Uterus (tissue), 4 donors: ENCODE results near the gene ZBTB2. TPM values are rescaled to one million over a fixed set of nuclear protein-coding genes. Genes with fewer than 3 reads are reported as not detected.

ENCODE experiments used
- DNase-seq, 2 donors: peaks; one replicate each; pipeline ENCODE4 v3.0.0-alpha.2; 2019 to 2020
- H3K27ac ChIP-seq, 2 donors: fragments of 200-600 bp; sonication (generic); 1 replicate in 1 of 2; 2 replicates in 1 of 2; pipeline ENCODE4 v1.5.1; 2016 to 2018
- H3K27me3 ChIP-seq, 2 donors: fragments of 200-600 bp; sonication (generic); one replicate each; pipeline ENCODE4 v1.5.1; 2018 to 2019; ENCODE audit warnings: control low read depth in 1 of 2
- H3K36me3 ChIP-seq, 2 donors: fragments of 200-600 bp; sonication (generic); one replicate each; pipeline ENCODE4 v1.5.1; 2019; ENCODE audit warnings: control low read depth in 1 of 2
- H3K4me1 ChIP-seq, 2 donors: fragments of 200-600 bp; sonication (generic); one replicate each; pipeline ENCODE4 v1.5.1; 2018 to 2019; ENCODE audit warnings: control low read depth in 1 of 2
- H3K4me3 ChIP-seq, 2 donors: fragments of 200-600 bp; sonication (generic); 1 replicate in 1 of 2; 2 replicates in 1 of 2; pipeline ENCODE4 v1.5.1; 2018 to 2019; ENCODE audit warnings: mild to moderate bottlenecking in 1 of 2
- H3K9me3 ChIP-seq, 2 donors: fragments of 200-600 bp; sonication (generic); one replicate each; pipeline ENCODE4 v1.5.1; 2019; ENCODE audit warnings: control low read depth in 1 of 2
- POLR2A ChIP-seq, 2 donors: fragments of 450-650 bp; IDR thresholded peaks; one replicate each; pipeline ENCODE4 v1.6.1; 2016; ENCODE audit warnings: antibody characterized with exemption in 2 of 2, mild to moderate bottlenecking in 1 of 2, moderate library complexity in 1 of 2
- intact Hi-C: fragments of 100-400 bp; cut with DNase I; formaldehyde crosslinking; loops from one replicate; pipeline ENCODE4 v1.15.1; 2023; ENCODE audit warnings: low total_unique reads
- total RNA-seq, 4 donors: library from RNA; depleted of rRNA in 3 of 4; stranded (reverse); fragments of >200 nt in 3 of 4; gene quantifications; one replicate each; pipeline versions ENCODE4 v1.1.0 to v1.2.4, GENCODE V29; 2014 to 2023
- TF ChIP-seq, protein P1 (sequence below), 4 experiments: fragments of 200-600 bp in 2 of 4; fragments of 450-650 bp in 2 of 4; sonication (generic) in 2 of 4; IDR thresholded peaks; one replicate each; pipeline ENCODE4 v1.5.1; 2016 to 2019; ENCODE audit warnings: antibody characterized with exemption in 4 of 4, mild to moderate bottlenecking in 2 of 4, moderate library complexity in 1 of 4
- donor health status: DM: yes; HTN: yes; CAD: no.

The ZBTB2 gene
- total RNA-seq, 4 donors from 2014 or later, result 3.6 to 17.5 (median 6.8) TPM

DNA sequence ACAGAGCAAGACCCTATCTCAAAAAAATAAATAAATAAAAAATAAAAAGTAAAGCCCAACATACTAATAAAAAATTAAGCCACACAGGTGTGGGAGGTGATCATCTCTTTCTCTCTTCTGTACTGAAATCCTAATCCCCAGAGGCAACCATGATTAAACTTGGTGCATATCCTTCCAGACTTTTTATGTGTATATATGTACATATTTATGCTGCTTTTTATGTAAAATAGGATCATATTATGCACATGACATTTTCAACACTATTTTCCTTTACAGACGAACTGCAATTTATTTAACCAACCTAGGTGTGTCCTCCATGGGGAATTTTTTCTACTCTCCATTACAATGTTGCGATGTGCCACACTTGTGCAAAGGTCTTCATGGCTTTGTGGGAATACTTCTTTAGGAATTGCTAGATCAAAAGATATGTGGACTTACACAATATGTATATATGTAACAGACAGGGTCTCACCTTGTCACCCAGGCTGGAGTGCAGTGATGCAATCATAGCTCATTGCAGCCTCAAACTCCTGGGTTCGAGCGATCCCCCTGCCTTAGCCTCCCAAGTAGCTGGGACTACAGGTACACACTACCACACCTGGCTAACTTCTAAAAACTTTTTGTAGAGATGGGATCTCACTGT, 36.9 kb upstream of the ZBTB2 start:
- intact Hi-C loops, result no loop called here
- H3K27me3 ChIP-seq, result no peaks in the 10 kb centered on the region
- no peak for DNase-seq
- H3K9me3 ChIP-seq, result no peaks in the 10 kb centered on the region
- H3K4me3 ChIP-seq, result no peak overlapping the region
- no peaks in the 10 kb centered on the region for H3K4me1 ChIP-seq
- H3K27ac ChIP-seq, result no peak overlapping the region
- no peaks in the 10 kb centered on the region for H3K36me3 ChIP-seq
- TF ChIP-seq, protein P1, sequence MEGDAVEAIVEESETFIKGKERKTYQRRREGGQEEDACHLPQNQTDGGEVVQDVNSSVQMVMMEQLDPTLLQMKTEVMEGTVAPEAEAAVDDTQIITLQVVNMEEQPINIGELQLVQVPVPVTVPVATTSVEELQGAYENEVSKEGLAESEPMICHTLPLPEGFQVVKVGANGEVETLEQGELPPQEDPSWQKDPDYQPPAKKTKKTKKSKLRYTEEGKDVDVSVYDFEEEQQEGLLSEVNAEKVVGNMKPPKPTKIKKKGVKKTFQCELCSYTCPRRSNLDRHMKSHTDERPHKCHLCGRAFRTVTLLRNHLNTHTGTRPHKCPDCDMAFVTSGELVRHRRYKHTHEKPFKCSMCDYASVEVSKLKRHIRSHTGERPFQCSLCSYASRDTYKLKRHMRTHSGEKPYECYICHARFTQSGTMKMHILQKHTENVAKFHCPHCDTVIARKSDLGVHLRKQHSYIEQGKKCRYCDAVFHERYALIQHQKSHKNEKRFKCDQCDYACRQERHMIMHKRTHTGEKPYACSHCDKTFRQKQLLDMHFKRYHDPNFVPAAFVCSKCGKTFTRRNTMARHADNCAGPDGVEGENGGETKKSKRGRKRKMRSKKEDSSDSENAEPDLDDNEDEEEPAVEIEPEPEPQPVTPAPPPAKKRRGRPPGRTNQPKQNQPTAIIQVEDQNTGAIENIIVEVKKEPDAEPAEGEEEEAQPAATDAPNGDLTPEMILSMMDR (IDR thresholded peaks at IDR 0.05), result no peak
- no peak for TF ChIP-seq POLR2A (IDR thresholded peaks at IDR 0.05)

- no peaks in the 10 kb centered on the region for H3K36me3 ChIP-seq
Measured at GRCh38 chr6:151425561-151425960, 34.2 kb upstream of the ZBTB2 start.

DNA sequence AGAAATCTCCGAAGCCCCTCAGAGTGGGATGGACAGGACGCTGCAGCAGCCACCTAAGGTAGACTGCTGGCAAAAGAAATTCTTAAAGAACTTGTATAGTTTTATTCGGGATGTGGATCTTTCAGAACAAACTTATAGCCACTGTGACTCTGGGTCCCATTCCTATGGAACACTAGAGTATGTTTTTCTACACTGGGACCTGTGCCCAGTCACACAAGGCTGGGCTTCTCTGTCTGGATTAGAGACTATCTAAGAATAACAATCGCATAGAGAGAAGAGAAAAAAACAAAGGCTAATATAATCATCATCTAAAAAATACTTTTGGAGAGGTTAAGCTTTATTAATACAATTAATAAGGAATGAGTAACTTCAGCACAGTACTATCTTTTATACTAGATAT, 31.6 kb upstream of the ZBTB2 start:
- no peak overlapping the region for H3K4me3 ChIP-seq
- no peak overlapping the region for H3K27ac ChIP-seq
- TF ChIP-seq POLR2A (IDR thresholded peaks at IDR 0.05), result no peak
- TF ChIP-seq, protein P1 (IDR thresholded peaks at IDR 0.05), result no peak
- intact Hi-C loops, result no loop called here
- no peaks in the 10 kb centered on the region for H3K27me3 ChIP-seq
- H3K9me3 ChIP-seq, result no peaks in the 10 kb centered on the region
- no peaks in the 10 kb centered on the region for H3K36me3 ChIP-seq
- H3K4me1 ChIP-seq, result no peaks in the 10 kb centered on the region
- no peak for DNase-seq

More at GRCh38 chr6:151425561-151425960, 34.2 kb upstream of the ZBTB2 start:
- no peaks in the 10 kb centered on the region for H3K4me1 ChIP-seq
- no peaks in the 10 kb centered on the region for H3K9me3 ChIP-seq
- H3K4me3 ChIP-seq, result no peak overlapping the region
- H3K27ac ChIP-seq, result no peak overlapping the region
- intact Hi-C loops, result no loop called here
- TF ChIP-seq, protein P1 (IDR thresholded peaks at IDR 0.05), result no peak
- TF ChIP-seq POLR2A (IDR thresholded peaks at IDR 0.05), result no peak
- H3K27me3 ChIP-seq, result no peaks in the 10 kb centered on the region
- DNase-seq, result no peak

GRCh38 chr6:151417477-151417876, 26.1 kb upstream of the ZBTB2 start:
- H3K9me3 ChIP-seq, result no peaks in the 10 kb centered on the region
- no peak for DNase-seq
- no peaks in the 10 kb centered on the region for H3K27me3 ChIP-seq
- H3K36me3 ChIP-seq, result no peaks in the 10 kb centered on the region
- no peak for TF ChIP-seq POLR2A (IDR thresholded peaks at IDR 0.05)
- TF ChIP-seq, protein P1 (IDR thresholded peaks at IDR 0.05), result no peak
- intact Hi-C loops, result loop anchor here (10.0 kb wide), 1 partner anchor 57 kb away; no protein-coding TSS in a partner anchor
- no peaks in the 10 kb centered on the region for H3K4me1 ChIP-seq
- H3K4me3 ChIP-seq, result no peak overlapping the region
- H3K27ac ChIP-seq, result no peak overlapping the region

DNA sequence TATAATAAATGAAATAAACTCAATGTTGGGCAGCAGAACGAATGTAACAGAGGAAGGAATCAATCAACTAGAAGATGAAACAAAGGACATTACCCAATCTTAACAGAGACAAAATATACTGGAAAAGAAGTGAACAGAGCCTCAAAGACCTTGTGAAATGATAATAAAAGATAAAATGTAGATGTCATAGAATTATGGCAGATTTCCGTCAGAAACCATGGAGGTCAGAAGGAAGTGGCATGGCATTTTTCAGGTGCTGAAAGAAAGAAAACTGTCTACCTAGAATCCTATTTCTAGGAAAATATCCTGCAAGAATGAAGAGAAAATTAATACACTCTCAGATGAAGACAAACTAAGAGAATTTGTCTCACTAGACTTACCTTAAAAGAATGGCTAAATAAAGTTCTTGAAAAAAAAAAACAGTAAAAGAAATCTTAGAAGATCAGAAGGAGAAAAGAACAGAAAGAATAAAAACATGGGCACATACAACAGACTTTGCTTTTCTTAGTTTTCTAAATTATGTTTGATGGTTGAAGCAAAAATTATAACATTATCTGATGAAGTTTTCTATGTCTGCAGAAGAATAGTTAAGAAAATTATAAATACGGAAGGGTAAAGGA, 23.4 kb upstream of the ZBTB2 start:
- H3K27me3 ChIP-seq, result no peaks in the 10 kb centered on the region
- H3K27ac ChIP-seq, result no peak overlapping the region
- H3K36me3 ChIP-seq, result no peaks in the 10 kb centered on the region
- intact Hi-C loops, result loop anchor here (10.0 kb wide), 1 partner anchor 60 kb away; no protein-coding TSS in a partner anchor
- DNase-seq, result no peak
- no peaks in the 10 kb centered on the region for H3K4me1 ChIP-seq
- TF ChIP-seq, protein P1 (IDR thresholded peaks at IDR 0.05), result no peak
- no peak for TF ChIP-seq POLR2A (IDR thresholded peaks at IDR 0.05)
- no peaks in the 10 kb centered on the region for H3K9me3 ChIP-seq
- no peak overlapping the region for H3K4me3 ChIP-seq
